GM23248 (cell line): ENCODE data around the gene CNIH3. TPM values are rescaled to one million over a fixed set of nuclear protein-coding genes. Genes with fewer than 3 reads are reported as not detected.

ENCODE experiments used
- DNase-seq: peaks from one replicate; pipeline ENCODE4 v3.0.0-alpha.2; 2015
- H2AFZ ChIP-seq: fragments of 200-600 bp; sonication (generic); 2 replicates; pipeline ENCODE4 v1.6.1; 2016; ENCODE audit warnings: antibody characterized with exemption
- H3F3A ChIP-seq: fragments of 200-600 bp; sonication (generic); 2 replicates; pipeline ENCODE4 v1.6.1; 2016; ENCODE audit warnings: mild to moderate bottlenecking, antibody characterized with exemption, mixed run types; ENCODE audit not compliant: insufficient read depth
- H3K27ac ChIP-seq: fragments of 200-600 bp; sonication (generic); 2 replicates; pipeline ENCODE4 v1.5.1; 2016; ENCODE audit warnings: mild to moderate bottlenecking
- H3K27me3 ChIP-seq: fragments of 200-600 bp; sonication (generic); replicated peaks from 2 replicates; pipeline ENCODE4 v1.6.1; 2016; ENCODE audit warnings: mild to moderate bottlenecking; ENCODE audit not compliant: insufficient read depth
- H3K36me3 ChIP-seq: fragments of 200-600 bp; sonication (generic); 2 replicates; pipeline ENCODE4 v1.6.1; 2016; ENCODE audit warnings: low read depth, mild to moderate bottlenecking
- H3K4me1 ChIP-seq: fragments of 200-600 bp; sonication (generic); 2 replicates; pipeline ENCODE4 v1.6.1; 2016; ENCODE audit warnings: mild to moderate bottlenecking; ENCODE audit not compliant: insufficient read depth
- H3K4me2 ChIP-seq: fragments of 200-600 bp; sonication (generic); one replicate; pipeline ENCODE4 v1.6.1; 2016; ENCODE audit warnings: mild to moderate bottlenecking; ENCODE audit not compliant: unreplicated experiment
- H3K4me3 ChIP-seq: fragments of 200-600 bp; sonication (generic); 2 replicates; pipeline ENCODE4 v1.5.1; 2016; ENCODE audit warnings: mild to moderate bottlenecking
- H3K79me2 ChIP-seq: fragments of 200-600 bp; sonication (generic); 2 replicates; pipeline ENCODE4 v1.6.1; 2016; ENCODE audit warnings: mild to moderate bottlenecking; ENCODE audit not compliant: insufficient read depth
- H3K9ac ChIP-seq: fragments of 200-600 bp; sonication (generic); 2 replicates; pipeline ENCODE4 v1.6.1; 2016; ENCODE audit warnings: mild to moderate bottlenecking
- H3K9me2 ChIP-seq: fragments of 200-600 bp; sonication (generic); 2 replicates; pipeline ENCODE4 v1.6.1; 2016; ENCODE audit warnings: mixed run types, mild to moderate bottlenecking, moderate library complexity; ENCODE audit not compliant: insufficient read depth
- H3K9me3 ChIP-seq: fragments of 200-600 bp; sonication (generic); one replicate; pipeline ENCODE4 v1.6.1; 2017; ENCODE audit warnings: low read depth
- H4K20me1 ChIP-seq: fragments of 200-600 bp; sonication (generic); 2 replicates; pipeline ENCODE4 v1.6.0; 2016; ENCODE audit not compliant: insufficient read depth
- EZH2 ChIP-seq: fragments of 200-600 bp; sonication (generic); IDR thresholded peaks from 2 replicates; pipeline ENCODE4 v1.6.1; 2018; ENCODE audit warnings: antibody characterized with exemption, mild to moderate bottlenecking; ENCODE audit not compliant: insufficient read depth, poor library complexity, severe bottlenecking
- EZH2phosphoT487 ChIP-seq: fragments of 200-600 bp; sonication (generic); IDR thresholded peaks from 2 replicates; pipeline ENCODE4 v1.6.1; 2018; ENCODE audit warnings: antibody characterized with exemption, moderate library complexity, mild to moderate bottlenecking, low read depth; ENCODE audit not compliant: insufficient read depth
- WGBS, 2 experiments: methylation state at CpG; one replicate each; pipeline ENCODE4 v1.1.6; 2015 to 2017; ENCODE audit warnings: low lambda C conversion rate in 2 of 2, low coverage in 1 of 2; ENCODE audit errors: missing lambda C conversion rate in 2 of 2; 5-methylcytosine and 5-hydroxymethylcytosine counted together
- in situ Hi-C: fragments of 300-500 bp; cut with MboI; formaldehyde crosslinking; loops from 2 replicates; pipeline ENCODE4 v1.15.0; 2020
- polyA plus RNA-seq: library from polyadenylated mRNA; unstranded; fragments of >200 nt; fragmentation: Nextera tagmentation; extraction: Ambion mirVana; gene quantifications from 2 replicates; pipeline ENCODE4 v1.2.1, GENCODE V29; 2016
- total RNA-seq: library from RNA; depleted of rRNA; stranded (reverse); fragments of >200 nt; shearing (Covaris generic); gene quantifications from 2 replicates; pipeline ENCODE4 v1.2.3, GENCODE V29; 2014

The CNIH3 gene
- total and polyA plus RNA-seq, 2 experiments from 2014 or later = 4.7 to 6.4 TPM

- H3K36me3 ChIP-seq = no peaks in the 10 kb centered on the region
- H3K9ac ChIP-seq = no peak overlapping the region
- in situ Hi-C loops = loop anchor here (10.0 kb wide), 1 partner anchor 211 kb away; no protein-coding TSS in a partner anchor
- no peaks in the 10 kb centered on the region for H4K20me1 ChIP-seq
- no peak overlapping the region for H2AFZ ChIP-seq
- H3F3A ChIP-seq = no peaks in the 10 kb centered on the region
- DNase-seq = no peak
- no peak overlapping the region for H3K4me3 ChIP-seq
- no peaks in the 10 kb centered on the region for H3K4me1 ChIP-seq
- H3K4me2 ChIP-seq = no peak overlapping the region
- no peak overlapping the region for H3K27ac ChIP-seq
- TF ChIP-seq EZH2phosphoT487 (no peak), EZH2 (no peak)
- no peaks in the 10 kb centered on the region for H3K9me2 ChIP-seq
- no peaks in the 10 kb centered on the region for H3K79me2 ChIP-seq
- no peaks in the 10 kb centered on the region for H3K27me3 ChIP-seq
- no peaks in the 10 kb centered on the region for H3K9me3 ChIP-seq
- 90 to 96% methylated on average over 5 of the region's 5 CpGs for WGBS, 2 experiments
Observed at GRCh38 chr1:224643653-224644052, 27.5 kb downstream of the CNIH3 start.

GRCh38 chr1:224644553-224645154 is 28.5 kb downstream of the CNIH3 start:
- Histone ChIP-seq H4K20me1 (no peaks in the 10 kb centered on the region), H2AFZ (no peak overlapping the region), H3K9ac (no peak overlapping the region), H3K27ac (no peak overlapping the region), H3K4me2 (no peak overlapping the region), H3K4me3 (no peak overlapping the region), H3K4me1 (no peaks in the 10 kb centered on the region), H3K27me3 (no peaks in the 10 kb centered on the region), H3K36me3 (no peaks in the 10 kb centered on the region), H3K79me2 (no peaks in the 10 kb centered on the region), H3K9me3 (no peaks in the 10 kb centered on the region), H3K9me2 (no peaks in the 10 kb centered on the region), H3F3A (no peaks in the 10 kb centered on the region)
- DNase-seq = peak; percentile 49
- in situ Hi-C loops = loop anchor here (10.0 kb wide), 1 partner anchor 210 kb away; no protein-coding TSS in a partner anchor
- TF ChIP-seq EZH2phosphoT487 = no peak
- no peak for TF ChIP-seq EZH2
- 31 to 37% methylated on average over 5 of the region's 5 CpGs for WGBS, 2 experiments

GRCh38 chr1:224647449-224647848 is 31.3 kb downstream of the CNIH3 start:
- H3F3A ChIP-seq = no peaks in the 10 kb centered on the region
- H2AFZ ChIP-seq = no peak overlapping the region
- no peaks in the 10 kb centered on the region for H3K36me3 ChIP-seq
- no peaks in the 10 kb centered on the region for H3K9me2 ChIP-seq
- 90 to 97% methylated on average over 2 of the region's 2 CpGs for WGBS, 2 experiments
- H4K20me1 ChIP-seq = no peaks in the 10 kb centered on the region
- no peak for DNase-seq
- H3K4me2 ChIP-seq = no peak overlapping the region
- peaks cover 6% of the 10 kb centered on the region for H3K4me1 ChIP-seq
- in situ Hi-C loops = loop anchor here (10.0 kb wide), 1 partner anchor 207 kb away; no protein-coding TSS in a partner anchor
- H3K27ac ChIP-seq = no peak overlapping the region
- TF ChIP-seq EZH2 (no peak), EZH2phosphoT487 (no peak)
- H3K27me3 ChIP-seq = no peaks in the 10 kb centered on the region
- no peak overlapping the region for H3K4me3 ChIP-seq
- no peak overlapping the region for H3K9ac ChIP-seq
- H3K9me3 ChIP-seq = no peaks in the 10 kb centered on the region
- H3K79me2 ChIP-seq = no peaks in the 10 kb centered on the region

- Histone ChIP-seq H3K9me3 (no peaks in the 10 kb centered on the region), H3K9ac (no peak overlapping the region), H3K79me2 (no peaks in the 10 kb centered on the region), H3K9me2 (no peaks in the 10 kb centered on the region), H3K4me3 (no peak overlapping the region), H3K4me2 (no peak overlapping the region), H3K27ac (no peak overlapping the region), H3K36me3 (no peaks in the 10 kb centered on the region), H3K27me3 (no peaks in the 10 kb centered on the region), H3K4me1 (peaks cover 13% of the 10 kb centered on the region), H2AFZ (no peak overlapping the region), H4K20me1 (no peaks in the 10 kb centered on the region), H3F3A (no peaks in the 10 kb centered on the region)
- in situ Hi-C loops = no loop called here
- TF ChIP-seq EZH2phosphoT487 (no peak), EZH2 (no peak)
- DNase-seq = no peak
- 93 to 94% methylated on average over 2 to 3 of the region's 3 CpGs for WGBS, 2 experiments
Observed at GRCh38 chr1:224650290-224650689, 34.2 kb downstream of the CNIH3 start.
